Kidney (tissue), 14 donors: Measurements from ENCODE around the gene JUNB. TPM values are rescaled to one million over a fixed set of nuclear protein-coding genes. Genes with fewer than 3 reads are reported as not detected.

Experiments
- DNase-seq, 5 donors: peaks; one replicate each; pipeline ENCODE4 v3.0.0-alpha.2; 2013 to 2020
- FAIRE-seq: peaks from 2 replicates; lab custom pipeline; 2012; peaks lifted over from hg19 to GRCh38; lab: Jason Lieb, UNC
- H3K27ac ChIP-seq, 2 donors: one replicate each; pipeline ENCODE4 v1.7.0; 2013; ENCODE audit warnings: low read depth in 2 of 2, low read length in 2 of 2, inconsistent platforms in 1 of 2
- H3K27me3 ChIP-seq: one replicate; pipeline ENCODE4 v1.7.1; 2013; ENCODE audit warnings: low read length, inconsistent platforms; ENCODE audit not compliant: control insufficient read depth, insufficient read depth
- H3K36me3 ChIP-seq, 3 donors: one replicate each; pipeline versions ENCODE4 v1.7.0 to v1.7.1; 2013; ENCODE audit warnings: low read length in 3 of 3, control low read depth in 1 of 3, inconsistent platforms in 1 of 3; ENCODE audit not compliant: insufficient read depth in 3 of 3, control insufficient read depth in 2 of 3
- H3K4me1 ChIP-seq, 3 donors: one replicate each; pipeline versions ENCODE4 v1.7.0 to v1.7.1; 2013; ENCODE audit warnings: low read length in 3 of 3, inconsistent platforms in 1 of 3, low read depth in 1 of 3; ENCODE audit not compliant: control insufficient read depth in 2 of 3, insufficient read depth in 2 of 3
- H3K4me3 ChIP-seq, 3 donors: one replicate each; pipeline versions ENCODE4 v1.7.0 to v1.8.1; 2013; ENCODE audit warnings: low read length in 3 of 3, control low read depth in 1 of 3, inconsistent platforms in 1 of 3
- H3K9ac ChIP-seq, 3 donors: one replicate each; pipeline versions ENCODE4 v1.7.0 to v1.7.1; 2013; ENCODE audit warnings: low read length in 3 of 3, control low read depth in 1 of 3, inconsistent platforms in 1 of 3
- H3K9me3 ChIP-seq, 3 donors: one replicate each; pipeline versions ENCODE4 v1.7.0 to v1.7.1; 2013; ENCODE audit warnings: low read length in 3 of 3, control low read depth in 1 of 3, inconsistent platforms in 1 of 3; ENCODE audit not compliant: control insufficient read depth in 2 of 3, insufficient read depth in 1 of 3
- intact Hi-C: fragments of 100-400 bp; cut with DNase I; formaldehyde crosslinking; loops from one replicate; pipeline ENCODE4 v1.11.1; 2022
- polyA plus RNA-seq: library from polyadenylated mRNA; stranded (reverse); fragments of 350-450 nt; fragmentation: Illumina TruSeq; extraction: RNeasy Lipid Tissue Mini Kit (QIAGEN cat#74804); gene quantifications from one replicate; pipeline ENCODE4 v1.2.3, GENCODE V29; 2014; ENCODE audit warnings: low read depth, low replicate concordance; ENCODE audit not compliant: insufficient read depth
- total RNA-seq: library from RNA; stranded (reverse); fragmentation: NEBNext Ultra II Directional; extraction: Animal tissue kit (Norgen Biotek cat#: 25700); gene quantifications from one replicate; pipeline ENCODE4 v1.2.1, GENCODE V29; 2021
- TF ChIP-seq, protein P1 (sequence below): IDR thresholded peaks from 3 replicates; pipeline ENCODE4 v1.5.1; 2012; ENCODE audit warnings: mild to moderate bottlenecking, moderate library complexity, borderline replicate concordance; ENCODE audit not compliant: insufficient read depth; ENCODE audit errors: extremely low read depth
- donor health status: control.
- donor health status: control.
- donor health status: control.
- donor health status: control.
- donor health status: control.
- donor health status: DM: yes; HTN: yes; CAD: no.
- donor health status: Normal renal cell carcinoma (clear cell type).

Gene JUNB
- total and polyA plus RNA-seq, 2 donors from 2014 or later, result 128 to 142 TPM

DNA sequence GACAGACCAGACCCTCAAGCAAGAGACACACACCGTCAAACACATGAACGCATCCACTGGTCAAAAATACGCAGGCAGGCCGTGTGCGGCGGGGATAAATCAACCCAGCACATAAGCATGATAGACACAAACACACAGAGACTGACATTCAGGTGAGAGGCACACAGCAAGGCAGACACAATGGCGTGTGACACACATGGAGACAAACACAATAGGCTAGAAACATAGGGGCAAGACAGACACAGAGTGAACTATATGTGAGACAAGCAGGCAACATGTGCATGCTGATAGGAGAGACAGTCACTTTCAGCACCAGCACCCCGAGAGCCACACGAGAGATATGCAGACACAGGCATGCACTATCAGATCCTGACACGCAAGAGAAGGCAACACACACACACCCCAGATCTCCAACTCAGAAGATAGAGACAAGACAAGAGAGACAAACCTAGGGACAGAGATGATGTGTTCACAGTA, 6.9 kb upstream of the JUNB start:
- Histone ChIP-seq H3K27ac (peak overlapping the region; percentile 96 to 98), H3K36me3 (no peaks in the 10 kb centered on the region), H3K9ac (peak overlapping the region in 2 of 3 donors; percentile 21 to 22), H3K9me3 (no peaks in the 10 kb centered on the region), H3K27me3 (no peaks in the 10 kb centered on the region), H3K4me1 (peaks cover 6 to 48% (median 34%) of the 10 kb centered on the region in 3 donors), H3K4me3 (peak overlapping the region in 2 of 3 donors; percentile 7 to 32)
- TF ChIP-seq, protein P1, sequence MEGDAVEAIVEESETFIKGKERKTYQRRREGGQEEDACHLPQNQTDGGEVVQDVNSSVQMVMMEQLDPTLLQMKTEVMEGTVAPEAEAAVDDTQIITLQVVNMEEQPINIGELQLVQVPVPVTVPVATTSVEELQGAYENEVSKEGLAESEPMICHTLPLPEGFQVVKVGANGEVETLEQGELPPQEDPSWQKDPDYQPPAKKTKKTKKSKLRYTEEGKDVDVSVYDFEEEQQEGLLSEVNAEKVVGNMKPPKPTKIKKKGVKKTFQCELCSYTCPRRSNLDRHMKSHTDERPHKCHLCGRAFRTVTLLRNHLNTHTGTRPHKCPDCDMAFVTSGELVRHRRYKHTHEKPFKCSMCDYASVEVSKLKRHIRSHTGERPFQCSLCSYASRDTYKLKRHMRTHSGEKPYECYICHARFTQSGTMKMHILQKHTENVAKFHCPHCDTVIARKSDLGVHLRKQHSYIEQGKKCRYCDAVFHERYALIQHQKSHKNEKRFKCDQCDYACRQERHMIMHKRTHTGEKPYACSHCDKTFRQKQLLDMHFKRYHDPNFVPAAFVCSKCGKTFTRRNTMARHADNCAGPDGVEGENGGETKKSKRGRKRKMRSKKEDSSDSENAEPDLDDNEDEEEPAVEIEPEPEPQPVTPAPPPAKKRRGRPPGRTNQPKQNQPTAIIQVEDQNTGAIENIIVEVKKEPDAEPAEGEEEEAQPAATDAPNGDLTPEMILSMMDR, result no peak
- FAIRE-seq (no peak), DNase-seq (peak in 1 of 5 donors; percentile 34)
- intact Hi-C loops, result no loop called here

DNA sequence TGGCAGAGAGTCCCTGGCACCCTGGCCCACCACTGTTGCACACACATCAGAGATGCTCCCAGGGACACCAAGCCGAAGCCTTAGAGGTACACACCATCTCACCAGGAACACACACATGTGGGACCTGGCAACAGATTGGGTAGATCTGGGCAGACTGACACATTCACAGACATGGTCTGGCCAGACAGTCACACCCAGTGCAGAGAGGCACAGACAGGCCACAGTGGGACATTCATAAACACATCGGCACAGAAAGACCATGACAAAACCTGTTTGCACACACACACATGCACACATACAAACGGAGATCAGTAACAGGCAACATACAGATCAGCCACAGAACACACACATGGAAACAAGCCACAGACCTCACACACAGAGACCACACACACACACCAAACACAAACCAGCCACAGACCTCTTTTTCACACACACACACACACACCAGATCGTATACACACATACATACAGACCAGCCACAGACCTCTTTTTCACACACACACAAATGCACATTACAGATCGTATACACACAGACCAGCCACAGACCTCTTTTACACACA, 6.3 kb upstream of the JUNB start:
- TF ChIP-seq, protein P1, result no peak
- peak overlapping the region in 2 of 3 donors; percentile 10 to 21 for H3K9ac ChIP-seq

DNA sequence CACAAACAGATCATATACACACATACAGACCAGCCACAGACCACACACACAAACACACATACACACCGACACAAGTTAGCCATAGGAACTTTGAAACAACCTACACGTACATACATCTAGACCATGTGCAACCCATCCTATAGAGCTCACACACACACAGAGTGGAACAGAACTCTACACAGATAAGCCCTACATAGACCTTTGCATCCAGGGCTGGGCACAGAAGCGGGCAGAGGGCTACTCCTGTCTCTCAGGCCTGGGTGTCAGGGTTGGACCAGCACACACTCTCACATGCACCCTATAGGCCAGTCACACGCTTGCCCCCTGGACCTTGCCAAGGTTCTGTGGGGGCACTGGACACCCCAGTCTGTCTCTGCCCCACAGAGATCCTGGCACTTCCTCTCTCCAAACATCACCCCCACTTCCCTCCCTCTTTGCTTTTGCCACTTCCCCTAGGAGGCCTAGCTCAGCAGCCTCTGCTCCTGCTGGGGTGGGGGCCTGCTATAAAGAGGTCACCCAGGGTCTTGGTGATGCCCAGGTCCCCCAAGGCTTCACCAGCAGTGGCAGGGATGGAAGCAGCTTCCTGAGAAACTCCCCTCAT, 5.8 kb upstream of the JUNB start:
- Histone ChIP-seq H3K27ac (peak overlapping the region; percentile 96 to 98), H3K4me1 (peaks cover 6 to 50% (median 34%) of the 10 kb centered on the region in 3 donors), H3K4me3 (no peak overlapping the region), H3K36me3 (no peaks in the 10 kb centered on the region), H3K27me3 (no peaks in the 10 kb centered on the region), H3K9ac (peak overlapping the region in 1 of 3 donors; percentile 5), H3K9me3 (no peaks in the 10 kb centered on the region)
- TF ChIP-seq, protein P1, result no peak
- DNase-seq, result peak in 1 of 5 donors; percentile 19
- FAIRE-seq, result no peak
- intact Hi-C loops, result no loop called here

More for the DNA sequence above, 6.3 kb upstream of the JUNB start:
- peak overlapping the region in 1 of 3 donors; percentile 7 for H3K4me3 ChIP-seq
- H3K9me3 ChIP-seq, result no peaks in the 10 kb centered on the region
- H3K36me3 ChIP-seq, result no peaks in the 10 kb centered on the region
- H3K27me3 ChIP-seq, result no peaks in the 10 kb centered on the region
- H3K4me1 ChIP-seq, result peaks cover 6 to 48% (median 34%) of the 10 kb centered on the region in 3 donors
- intact Hi-C loops, result no loop called here
- FAIRE-seq (no peak), DNase-seq (peak in 2 of 5 donors; percentile 30 to 53)
- H3K27ac ChIP-seq, result peak overlapping the region; percentile 96 to 98
